22Rv1 (cell line): Measurements from ENCODE around the gene AIP.

Experiments used
- H3K27ac ChIP-seq: fragments of 450-650 bp; 2 replicates; pipeline ENCODE4 v1.5.1; 2017
- CTCF ChIP-seq: fragments of 450-650 bp; IDR thresholded peaks from 2 replicates; pipeline ENCODE4 v1.5.1; 2017; ENCODE audit warnings: mild to moderate bottlenecking
- ZFX ChIP-seq: fragments of 450-650 bp; IDR thresholded peaks from 2 replicates; pipeline ENCODE4 v1.6.1; 2017; ENCODE audit warnings: antibody characterized with exemption, borderline replicate concordance

Gene AIP

GRCh38 chr11:67437082-67437808 is 45.6 kb upstream of the AIP start, which contains the start of gene PTPRCAP:
Gene PTPRCAP, minus strand, starts transcription at chr11:67437682. Its CDS starts 63 bp downstream, at chr11:67437619.
- TF ChIP-seq ZFX (no peak), CTCF (no peak)
- H3K27ac ChIP-seq, result peak within 1 kb of the TSS; percentile 89

GRCh38 chr11:67437809-67438157 is 45.0 kb upstream of the AIP start:
- peak overlapping the region; percentile 89 for H3K27ac ChIP-seq
- TF ChIP-seq ZFX (no peak), CTCF (no peak)

GRCh38 chr11:67438158-67438902 is 44.5 kb upstream of the AIP start:
- TF ChIP-seq ZFX (no peak), CTCF (no peak)
- H3K27ac ChIP-seq, result peak overlapping the region; percentile 89

- H3K27ac ChIP-seq, result peak overlapping the region; percentile 89
- TF ChIP-seq ZFX, result no peak
- TF ChIP-seq CTCF, result peak; percentile 39
These were observed 43.3 kb upstream of the AIP start for GRCh38 chr11:67439321-67440228.

- H3K27ac ChIP-seq, result peak overlapping the region; percentile 89
- TF ChIP-seq ZFX, result no peak
These were observed 42.4 kb upstream of the AIP start for GRCh38 chr11:67440229-67441097.

GRCh38 chr11:67441098-67441563 is 41.7 kb upstream of the AIP start:
- TF ChIP-seq ZFX (no peak), CTCF (no peak)
- peak overlapping the region; percentile 89 for H3K27ac ChIP-seq
